GM12878 (cell line): Measurements from ENCODE around the gene ADCY10. TPM values are rescaled to one million over a fixed set of nuclear protein-coding genes. Genes with fewer than 3 reads are reported as not detected.

Experiments used
- BCLAF1 ChIP-seq: fragments of 450-650 bp; IDR thresholded peaks from 2 replicates; pipeline ENCODE4 v1.6.1; 2017; ENCODE audit warnings: antibody characterized with exemption, mild to moderate bottlenecking, moderate library complexity
- IRF4 ChIP-seq: IDR thresholded peaks from 2 replicates; pipeline ENCODE4 v1.6.1; 2011; ENCODE audit warnings: low read depth, low read length
- MTA3 ChIP-seq: IDR thresholded peaks from 2 replicates; pipeline ENCODE4 v1.6.1; 2012; ENCODE audit warnings: low read length, inconsistent platforms, borderline replicate concordance
- NFYA ChIP-seq: IDR thresholded peaks from 2 replicates; pipeline ENCODE4 v1.6.1; 2011; ENCODE audit warnings: low read depth, mild to moderate bottlenecking, low read length, improper control_type of control experiment, borderline replicate concordance
- RELB ChIP-seq: fragments of 450-650 bp; IDR thresholded peaks from 2 replicates; pipeline ENCODE4 v1.6.1; 2017; ENCODE audit warnings: low read depth, mild to moderate bottlenecking, moderate library complexity
- ZBTB40 ChIP-seq: fragments of 450-650 bp; IDR thresholded peaks from 2 replicates; pipeline ENCODE4 v1.6.1; 2016; ENCODE audit warnings: mild to moderate bottlenecking, moderate library complexity, borderline replicate concordance
- polyA plus RNA-seq, 11 experiments: library from polyadenylated mRNA; depleted of rRNA in 4 of 11; unstranded in 6 of 11; stranded (reverse) in 5 of 11; fragments of >200 nt; fragmentation: Nextera tagmentation in 4 of 11; fragmentation: Illumina TruSeq in 1 of 11; extraction: Ambion mirVana in 4 of 11; extraction: Trizol in 1 of 11; gene quantifications; 1 replicate in 1 of 11; 2 replicates in 10 of 11; pipeline versions ENCODE4 v1.2.1 to v1.2.3, GENCODE V29; 2011 to 2016; ENCODE audit warnings: inconsistent platforms in 2 of 11, missing spikeins in 2 of 11, low read depth in 1 of 11
- total RNA-seq, 4 experiments: library from RNA; depleted of rRNA in 3 of 4; stranded (reverse); fragments of >200 nt in 3 of 4; fragmentation: Illumina TruSeq in 1 of 4; extraction: Trizol in 1 of 4; gene quantifications; 2 replicates each; pipeline versions ENCODE4 v1.2.1 to v1.2.3, GENCODE V29; 2013 to 2021

ADCY10 gene
- total and polyA plus RNA-seq, 10 of the 15 experiments (the other 5 are each of a cell fraction or from before 2014, with no cell fraction given) = 0.13 to 0.22 TPM; not detected in 8

- TF ChIP-seq RELB (no peak), MTA3 (no peak), IRF4 (no peak), NFYA (no peak), ZBTB40 (no peak), BCLAF1 (no peak)
These were observed 92.6 kb downstream of the ADCY10 start (continued) for GRCh38 chr1:167821356-167821685.
